ENCODE data around the gene NXF1. TPM values are rescaled to one million over a fixed set of nuclear protein-coding genes. Genes with fewer than 3 reads are reported as not detected.

Gene NXF1
- polyA plus RNA-seq, 1 of the 3 experiments (the other 2 are of a cell fraction): 59.7 TPM

DNA sequence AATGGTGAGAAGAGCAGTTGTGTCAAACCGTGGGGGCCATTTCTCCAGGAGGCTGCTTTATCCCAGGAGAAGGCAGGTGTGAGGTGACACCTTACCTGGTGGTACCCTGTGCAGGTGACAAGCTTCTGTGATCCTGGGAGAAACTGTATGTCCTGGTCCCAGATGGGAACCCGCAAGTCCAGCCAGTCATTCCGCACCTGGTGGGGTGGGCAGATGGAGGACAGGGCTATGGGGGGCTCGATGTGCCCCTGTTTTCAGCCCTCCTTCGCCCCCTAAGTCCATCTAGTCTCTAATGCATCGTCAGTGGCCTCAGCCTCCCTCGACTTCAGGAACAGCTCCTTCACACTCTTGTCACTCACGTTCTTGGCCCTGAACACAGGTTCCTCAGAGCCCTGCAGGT lies 30.1 kb upstream of the NXF1 start:
- 80% methylated on average over 6 of the region's 8 CpGs for WGBS (ENCODE audit: low lambda C conversion rate)
- Histone ChIP-seq H3K4me3 (ENCODE audit: low read depth in 2 of 2, low read length in 1 of 2) (no peak overlapping the region), H3K9ac (no peak overlapping the region), H3K79me2 (ENCODE audit: insufficient read depth) (peaks cover 59% of the 10 kb centered on the region), H2AFZ (ENCODE audit: low read depth) (no peak overlapping the region), H3K9me3 (no peaks in the 10 kb centered on the region), H3F3A (replicated peaks; ENCODE audit: insufficient read depth) (peaks cover 14% of the 10 kb centered on the region), H3K27ac (ENCODE audit: low read depth in 2 of 2, low read length in 1 of 2) (no peak overlapping the region), H3K9me2 (no peaks in the 10 kb centered on the region), H3K27me3 (ENCODE audit: insufficient read depth) (no peaks in the 10 kb centered on the region), H4K20me1 (ENCODE audit: insufficient read depth) (peaks cover 6% of the 10 kb centered on the region; the same call in 1 of the 2 replicates), H3K4me2 (no peak overlapping the region), H3K36me3 (replicated peaks in 1 of 2; ENCODE audit: control insufficient read depth in 1 of 2, insufficient read depth in 2 of 2, low read length in 1 of 2) (peaks cover 23 to 32% of the 10 kb centered on the region in 2 experiments), H3K4me1 (ENCODE audit: control insufficient read depth in 1 of 2, insufficient read depth in 2 of 2, low read depth in 1 of 2, low read length in 1 of 2) (peaks cover 7 to 27% of the 10 kb centered on the region in 2 experiments; a peak in 3 of 4 replicates)
- POLR2A ChIA-PET: no interaction called here
- CTCF ChIA-PET: interaction anchor here (0.8 kb wide), 1 partner anchor 49 kb away, joined by 3 read pairs; no protein-coding TSS in a partner anchor
- TF ChIP-seq, protein P1, sequence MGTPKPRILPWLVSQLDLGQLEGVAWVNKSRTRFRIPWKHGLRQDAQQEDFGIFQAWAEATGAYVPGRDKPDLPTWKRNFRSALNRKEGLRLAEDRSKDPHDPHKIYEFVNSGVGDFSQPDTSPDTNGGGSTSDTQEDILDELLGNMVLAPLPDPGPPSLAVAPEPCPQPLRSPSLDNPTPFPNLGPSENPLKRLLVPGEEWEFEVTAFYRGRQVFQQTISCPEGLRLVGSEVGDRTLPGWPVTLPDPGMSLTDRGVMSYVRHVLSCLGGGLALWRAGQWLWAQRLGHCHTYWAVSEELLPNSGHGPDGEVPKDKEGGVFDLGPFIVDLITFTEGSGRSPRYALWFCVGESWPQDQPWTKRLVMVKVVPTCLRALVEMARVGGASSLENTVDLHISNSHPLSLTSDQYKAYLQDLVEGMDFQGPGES (IDR thresholded peaks at IDR 0.05; ENCODE audit: low read depth, low read length): no peak
- TF ChIP-seq CHD2 (IDR thresholded peaks at IDR 0.05; ENCODE audit: low read length, partially characterized antibody): no peak
- TF ChIP-seq, protein P2, sequence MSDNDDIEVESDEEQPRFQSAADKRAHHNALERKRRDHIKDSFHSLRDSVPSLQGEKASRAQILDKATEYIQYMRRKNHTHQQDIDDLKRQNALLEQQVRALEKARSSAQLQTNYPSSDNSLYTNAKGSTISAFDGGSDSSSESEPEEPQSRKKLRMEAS (IDR thresholded peaks at IDR 0.05; ENCODE audit: low read depth): no peak
- TF ChIP-seq, protein P3, sequence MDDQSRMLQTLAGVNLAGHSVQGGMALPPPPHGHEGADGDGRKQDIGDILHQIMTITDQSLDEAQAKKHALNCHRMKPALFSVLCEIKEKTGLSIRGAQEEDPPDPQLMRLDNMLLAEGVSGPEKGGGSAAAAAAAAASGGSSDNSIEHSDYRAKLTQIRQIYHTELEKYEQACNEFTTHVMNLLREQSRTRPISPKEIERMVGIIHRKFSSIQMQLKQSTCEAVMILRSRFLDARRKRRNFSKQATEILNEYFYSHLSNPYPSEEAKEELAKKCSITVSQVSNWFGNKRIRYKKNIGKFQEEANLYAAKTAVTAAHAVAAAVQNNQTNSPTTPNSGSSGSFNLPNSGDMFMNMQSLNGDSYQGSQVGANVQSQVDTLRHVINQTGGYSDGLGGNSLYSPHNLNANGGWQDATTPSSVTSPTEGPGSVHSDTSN (IDR thresholded peaks at IDR 0.05): no peak
- TF ChIP-seq RCOR1 (IDR thresholded peaks at IDR 0.05; ENCODE audit: low read length): no peak
- TF ChIP-seq FOSL2 (IDR thresholded peaks at IDR 0.05; ENCODE audit: borderline replicate concordance, low read depth): no peak
- no peak for TF ChIP-seq YY1 (IDR thresholded peaks at IDR 0.05; ENCODE audit: low read depth)
- no peak for TF ChIP-seq TCF12 (IDR thresholded peaks at IDR 0.05)
- no peak for TF ChIP-seq JUND (IDR thresholded peaks at IDR 0.05)
- no peak for TF ChIP-seq GABPA (IDR thresholded peaks at IDR 0.05; ENCODE audit: low read depth)
- TF ChIP-seq MXI1 (IDR thresholded peaks at IDR 0.05; ENCODE audit: low read depth, low read length): no peak
- TF ChIP-seq TAF1 (IDR thresholded peaks at IDR 0.05; ENCODE audit: borderline replicate concordance, low read depth, low read length): no peak
- TF ChIP-seq FOXM1 (IDR thresholded peaks at IDR 0.05; ENCODE audit: low read depth): no peak
- DNase-seq: no peak

DNA sequence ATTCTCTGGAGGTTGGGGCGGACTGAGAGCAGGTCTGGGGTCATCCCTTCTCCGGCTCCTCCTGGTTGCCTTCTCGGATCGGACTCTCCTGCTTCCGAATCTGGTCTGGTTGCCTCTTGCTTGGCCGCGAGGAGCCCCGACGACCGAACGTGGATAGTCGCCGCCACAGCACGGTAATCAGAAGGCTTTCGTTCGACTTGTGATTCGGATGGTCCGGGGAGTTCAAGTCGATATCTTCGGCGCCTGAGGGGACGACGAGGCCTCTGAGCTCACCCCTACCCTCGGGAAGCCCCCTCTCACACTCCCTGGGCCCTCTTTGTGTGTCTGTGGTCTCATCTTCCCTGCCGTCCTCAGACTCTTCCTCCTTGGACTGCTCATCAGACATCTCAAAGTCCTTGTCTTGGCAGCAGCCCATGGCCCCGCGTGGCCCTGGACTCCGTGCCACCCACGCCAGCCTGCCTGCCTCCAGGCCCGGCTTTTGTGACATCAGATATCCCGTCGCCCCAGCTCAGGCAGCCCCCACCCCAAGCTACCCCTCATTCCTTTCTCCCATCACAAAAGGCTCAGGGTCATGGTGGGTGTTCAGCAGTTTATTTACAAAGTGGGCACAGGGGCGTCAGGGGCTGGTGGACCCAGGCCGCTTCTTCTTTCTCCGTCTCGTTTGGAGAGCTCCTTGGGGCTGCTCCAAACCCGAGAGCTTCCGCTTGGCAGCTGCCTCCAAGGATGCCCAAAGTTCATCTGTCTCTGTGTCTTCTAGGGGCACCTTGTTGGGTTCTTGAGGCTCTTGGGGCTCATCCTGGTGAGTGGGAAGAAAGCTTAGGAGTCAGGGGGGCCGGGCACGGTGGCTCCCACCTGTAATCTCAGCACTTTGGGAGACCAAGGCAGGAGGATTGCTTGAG lies 27.3 kb upstream of the NXF1 start, which contains the start of gene TEX54:
TSS of gene TEX54 (minus strand) at position 506 of the 899 bp plus-strand sequence.
- H3K9ac ChIP-seq: peak within 1 kb of the TSS; percentile 98
- WGBS (ENCODE audit: low lambda C conversion rate): 13% methylated on average over 33 of the region's 40 CpGs
- H2AFZ ChIP-seq (ENCODE audit: low read depth): no peak within 1 kb of the TSS; the same call in 1 of the 2 replicates
- peaks cover 5% of the 10 kb centered on the region for H3F3A ChIP-seq (replicated peaks; ENCODE audit: insufficient read depth)
- H3K4me3 ChIP-seq (ENCODE audit: low read depth in 2 of 2, low read length in 1 of 2): peak within 1 kb of the TSS; percentile 76 to 99
- peak within 1 kb of the TSS; percentile 89 to 93 for H3K27ac ChIP-seq (ENCODE audit: low read depth in 2 of 2, low read length in 1 of 2)
- H3K4me2 ChIP-seq: peak within 1 kb of the TSS; percentile 93
- H3K36me3 ChIP-seq (replicated peaks in 1 of 2; ENCODE audit: control insufficient read depth in 1 of 2, insufficient read depth in 2 of 2, low read length in 1 of 2): peaks cover 32 to 34% of the 10 kb centered on the region in 2 experiments
- CTCF ChIA-PET: interaction anchor here (0.6 to 2.4 kb wide), 4 partner anchors 21 to 115 kb away, joined by 3 to 15 read pairs (median 4); partner anchors contain the start of gene SLC3A2
- H4K20me1 ChIP-seq (ENCODE audit: insufficient read depth): peaks cover 28% of the 10 kb centered on the region
- peaks cover 1 to 20% of the 10 kb centered on the region in 2 experiments; a peak in 3 of 4 replicates for H3K4me1 ChIP-seq (ENCODE audit: control insufficient read depth in 1 of 2, insufficient read depth in 2 of 2, low read depth in 1 of 2, low read length in 1 of 2)
- no peak for DNase-seq
- H3K9me3 ChIP-seq: no peaks in the 10 kb centered on the region
- POLR2A ChIA-PET: interaction anchor here (0.7 to 2.2 kb wide), 8 partner anchors 8 to 241 kb away, joined by 3 to 32 read pairs (median 6); partner anchors contain the start of genes C11orf98, CSKMT, HNRNPUL2 and MTA2
- TF ChIP-seq, protein P2 (IDR thresholded peaks at IDR 0.05; ENCODE audit: low read depth): 0 out of 2 replicates have a peak, but pooled peaks have one; percentile 14
- TF ChIP-seq SIN3A (IDR thresholded peaks at IDR 0.05; ENCODE audit: borderline replicate concordance, low read depth, low read length) (peak; percentile 4; the same call in 1 of the 2 replicates), POLR2AphosphoS5 (IDR thresholded peaks at IDR 0.05; ENCODE audit: low read depth, low read length) (no peak)
- H3K27me3 ChIP-seq (ENCODE audit: insufficient read depth): no peaks in the 10 kb centered on the region
- no peaks in the 10 kb centered on the region for H3K9me2 ChIP-seq
- peaks cover 70% of the 10 kb centered on the region for H3K79me2 ChIP-seq (ENCODE audit: insufficient read depth)

Data from SK-N-SH (cell line).